Germinal center (tissue), 1 donor: ENCODE measurements around the gene RIC8B.
"Not testable (repeated sequence)": the region's sequence is repeated elsewhere in the genome, so short reads cannot be mapped to it uniquely, and the experiment has no call there.

Experiments
- DNase-seq: peaks from one replicate; pipeline ENCODE4 v3.0.0; 2012; ENCODE audit warnings: mixed read lengths, low spot score

Gene RIC8B

GRCh38 chr12:106903241-106903945 lies 128.9 kb downstream of the RIC8B start:
- peak; percentile 85 for DNase-seq

DNA sequence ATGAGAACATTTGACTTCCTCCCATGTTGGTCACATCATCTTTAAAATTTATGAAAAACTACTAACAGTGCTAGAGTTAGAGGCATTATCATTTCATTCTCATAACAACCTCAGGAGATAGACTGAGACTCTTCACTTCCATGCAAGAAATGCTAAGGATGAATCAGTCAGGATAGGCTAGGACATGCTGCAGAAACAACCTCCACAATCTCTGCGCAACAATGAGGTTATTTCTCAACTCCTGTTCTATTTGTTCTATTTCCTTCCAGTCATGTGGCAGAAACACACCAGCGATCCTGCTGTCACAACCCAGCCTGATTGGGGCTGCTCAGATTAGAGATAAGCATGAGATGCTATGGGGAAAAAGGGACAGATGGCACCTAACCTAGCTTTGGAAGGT lies 132.2 kb downstream of the RIC8B start:
- DNase-seq = no peak

DNA sequence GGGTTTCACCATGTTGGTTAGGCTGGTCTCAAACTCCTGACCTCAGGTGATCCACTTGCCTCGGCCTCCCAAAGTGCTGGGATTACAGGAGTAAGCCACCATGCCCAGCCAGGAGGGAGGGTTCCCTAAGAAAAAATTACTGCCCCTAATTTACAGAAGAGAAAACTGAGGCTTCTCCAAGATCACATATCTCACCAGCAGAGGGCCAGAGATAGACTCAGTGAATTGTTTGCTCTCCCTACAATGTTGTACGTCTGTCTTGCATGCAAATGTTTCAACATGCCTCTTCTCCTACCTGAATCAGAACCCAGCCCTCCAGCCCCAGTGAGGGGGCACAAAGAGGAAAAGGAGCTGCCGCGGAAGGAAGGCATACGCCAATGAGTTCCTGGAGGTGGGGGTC lies 132.9 kb downstream of the RIC8B start:
- peak; percentile 32 for DNase-seq

DNA sequence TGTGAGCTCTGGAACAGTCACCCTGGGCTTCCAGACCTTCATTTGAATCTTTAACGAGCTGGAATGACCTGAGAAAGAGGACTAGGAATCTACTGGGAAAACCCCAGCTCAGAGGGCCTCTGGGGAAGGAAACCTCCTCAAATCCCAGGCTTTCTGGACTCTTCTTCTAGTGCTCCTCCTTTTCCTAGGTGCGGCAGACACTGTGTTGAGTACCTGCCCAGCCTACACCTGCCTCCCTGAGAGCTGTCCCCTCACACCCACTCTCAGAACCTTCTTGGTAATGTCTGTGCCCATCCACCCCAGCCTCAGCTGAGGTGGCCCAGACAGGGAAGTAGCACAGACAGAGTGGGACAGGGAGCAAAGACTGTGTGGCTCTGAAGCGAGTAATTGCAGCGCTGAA lies 133.4 kb downstream of the RIC8B start:
- no peak for DNase-seq

DNA sequence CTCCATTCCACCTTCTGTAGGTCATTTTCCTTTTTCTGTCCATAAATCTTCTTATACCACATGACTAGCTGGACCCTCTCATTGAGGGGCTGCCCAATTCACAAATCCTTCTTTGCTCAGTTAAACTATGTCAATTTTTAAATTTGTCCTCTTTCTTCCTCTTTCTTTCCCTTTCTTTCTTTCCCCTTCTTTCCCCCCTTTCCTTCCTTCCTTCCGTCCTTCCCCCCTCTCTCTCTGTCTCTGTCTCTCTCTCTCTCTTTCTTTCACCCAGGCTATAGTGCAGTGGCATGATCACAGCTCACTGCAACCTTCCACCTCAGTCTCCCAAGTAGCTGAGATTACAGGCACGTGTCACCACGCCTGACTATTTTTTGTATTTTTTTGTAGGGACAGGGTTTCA lies 134.1 kb downstream of the RIC8B start:
- DNase-seq = no peak

DNA sequence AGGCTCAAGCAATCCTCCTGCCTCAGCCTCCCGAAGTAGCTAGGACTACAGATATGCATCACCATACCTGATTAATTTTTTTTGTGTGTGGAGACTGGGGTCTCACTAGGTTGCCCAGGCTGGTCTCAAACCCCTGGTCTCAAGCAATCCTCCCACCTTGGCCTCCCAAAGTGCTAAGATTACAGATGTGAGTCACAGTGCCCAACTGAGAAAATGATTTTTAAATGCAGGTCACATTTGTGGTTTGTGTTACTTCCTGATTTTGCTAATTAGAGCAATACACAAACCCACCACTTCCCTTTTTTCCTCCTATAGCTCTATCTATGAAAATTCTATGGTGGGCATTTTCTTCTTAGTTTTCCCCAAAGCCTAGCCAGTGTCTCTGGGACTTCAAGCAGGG lies 135.7 kb downstream of the RIC8B start:
- DNase-seq = peak; percentile 56

- no peak for DNase-seq
Measured at GRCh38 chr12:106911581-106911980, 137.1 kb downstream of the RIC8B start.

- no peak for DNase-seq
Measured at GRCh38 chr12:106913456-106913855, 139.0 kb downstream of the RIC8B start.

- DNase-seq = peak; percentile 38
Measured at GRCh38 chr12:106914796-106915634, 140.5 kb downstream of the RIC8B start.

DNA sequence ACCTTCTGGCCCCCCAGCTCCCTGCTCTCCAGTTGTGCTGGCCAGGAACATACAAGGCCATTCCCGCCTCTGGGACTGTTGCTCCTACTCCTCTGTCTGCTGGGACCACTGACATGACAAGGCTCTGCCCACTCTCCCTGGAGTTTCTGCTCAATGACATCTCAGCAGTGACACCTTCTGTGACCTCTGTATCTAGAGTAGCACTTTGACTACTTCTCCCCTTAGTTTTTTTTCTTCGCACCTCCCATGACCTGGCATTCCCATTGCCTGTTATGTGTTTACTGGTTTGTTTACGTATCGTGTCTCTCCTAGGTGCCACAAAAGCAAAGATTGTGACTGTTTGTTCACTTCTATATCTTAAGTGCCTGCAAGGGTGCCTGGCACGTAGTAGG lies 141.1 kb downstream of the RIC8B start:
- no peak for DNase-seq

GRCh38 chr12:106917503-106917902 lies 143.0 kb downstream of the RIC8B start:
- DNase-seq = no peak

DNA sequence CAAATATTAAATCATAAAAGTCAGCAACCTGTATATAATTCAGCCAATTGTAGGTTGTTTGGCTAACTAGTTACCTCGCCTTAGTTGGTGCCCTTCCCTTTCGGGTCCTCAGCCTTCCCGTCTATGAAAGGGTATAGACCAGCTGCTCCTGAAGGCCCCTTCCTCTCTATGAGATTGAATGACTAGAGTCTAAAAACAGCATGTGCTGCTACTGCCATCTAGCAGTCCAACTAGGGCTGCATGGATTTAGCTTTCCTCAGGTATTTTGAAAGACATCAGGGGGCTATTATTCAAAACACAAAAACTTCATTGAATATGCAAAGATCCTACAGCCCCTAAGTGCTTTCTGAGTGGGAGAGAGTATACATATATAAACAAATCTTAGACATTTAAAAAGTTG lies 144.3 kb downstream of the RIC8B start:
- no peak for DNase-seq

DNA sequence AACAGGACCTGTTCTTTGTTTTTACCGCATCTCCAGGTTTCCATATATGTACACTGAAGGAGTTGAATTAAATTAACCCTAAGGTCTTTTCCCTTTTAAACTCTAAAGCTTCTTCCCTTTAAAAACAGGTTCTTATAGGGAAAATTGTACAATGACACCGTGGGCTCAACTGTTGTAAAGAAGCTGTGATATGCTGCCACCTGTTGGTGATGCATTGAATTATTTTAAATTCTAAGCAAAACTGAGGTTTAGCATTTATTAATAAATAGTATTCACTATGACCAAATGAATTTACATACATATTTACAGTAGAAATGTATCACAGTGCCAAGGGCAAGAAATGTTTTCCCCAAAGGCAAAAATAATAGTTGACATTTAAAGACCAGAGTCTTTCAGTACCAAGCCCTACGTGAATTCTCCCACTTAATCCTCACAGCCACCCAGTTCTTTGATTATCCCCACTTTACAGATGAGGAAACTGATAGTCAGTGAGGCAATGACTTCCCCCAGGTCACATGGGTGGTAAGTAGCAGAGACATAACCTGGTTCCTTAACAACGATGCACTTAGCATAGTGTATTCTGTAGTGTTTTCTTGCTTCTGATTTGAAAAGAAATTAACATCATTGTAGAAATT lies 145.5 kb downstream of the RIC8B start:
- peak; percentile 47 for DNase-seq

DNA sequence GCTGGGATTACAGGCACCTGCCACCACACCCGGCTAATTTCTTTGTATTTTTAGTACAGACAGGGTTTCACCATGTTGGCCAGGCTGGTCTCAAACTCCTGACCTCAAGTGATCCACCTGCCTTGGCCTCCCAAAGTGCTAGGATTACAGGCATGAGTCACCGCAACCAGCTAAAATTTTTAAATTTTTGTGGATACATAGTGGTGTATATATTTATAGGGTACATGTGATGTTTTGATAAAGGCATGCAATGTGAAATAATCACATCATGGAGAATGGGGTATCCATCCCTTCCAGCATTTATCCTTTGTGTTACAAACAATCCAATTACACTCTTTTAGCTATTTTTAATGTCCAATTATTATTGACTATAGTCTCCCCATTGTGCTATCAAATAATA lies 147.5 kb downstream of the RIC8B start:
- DNase-seq = not testable (repeated sequence)

GRCh38 chr12:106923594-106923993 lies 149.1 kb downstream of the RIC8B start:
- not testable (repeated sequence) for DNase-seq

GRCh38 chr12:106924268-106924861 lies 149.9 kb downstream of the RIC8B start:
- DNase-seq = no peak

- no peak for DNase-seq
Measured at GRCh38 chr12:106926657-106927056, 152.2 kb downstream of the RIC8B start.

DNA sequence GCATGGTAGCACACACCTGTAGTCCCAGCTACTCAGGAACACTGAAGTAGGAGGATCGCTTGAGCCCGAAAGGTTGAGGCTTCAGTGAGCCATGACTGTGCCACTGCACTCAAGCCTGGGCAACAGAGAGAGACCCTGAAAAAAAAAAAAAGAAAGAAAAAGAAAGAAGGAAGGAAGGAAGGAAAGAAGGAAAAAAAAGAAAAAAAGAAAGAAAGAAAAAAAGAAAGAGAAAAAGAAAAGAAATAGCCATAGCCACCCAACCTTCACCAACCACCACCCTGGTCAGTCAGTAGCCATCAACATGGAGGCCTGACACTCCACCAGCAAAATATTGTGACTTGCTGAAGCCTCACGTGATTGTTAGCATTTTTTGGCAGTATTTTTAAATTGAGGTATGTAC lies 159.8 kb downstream of the RIC8B start:
- DNase-seq = no peak
